Neural cell (in vitro differentiated cells): Measurements from ENCODE around the gene DPYD.

ENCODE experiments used
- EP300 ChIP-seq: fragments of 450-650 bp; conservative IDR thresholded peaks from 2 replicates; pipeline ENCODE4 v1.6.1; 2014; ENCODE audit warnings: antibody characterized with exemption, mild to moderate bottlenecking, moderate library complexity; ENCODE audit not compliant: poor library complexity, severe bottlenecking
- EZH2 ChIP-seq: fragments of 200-600, 300-800 bp; shearing (Covaris generic), sonication (generic); IDR thresholded peaks from 2 replicates; pipeline ENCODE4 v1.6.1; 2014; ENCODE audit warnings: antibody characterized with exemption, low read length, borderline replicate concordance, mild to moderate bottlenecking; ENCODE audit not compliant: insufficient read depth, poor library complexity, severe bottlenecking
- POLR2AphosphoS5 ChIP-seq: IDR thresholded peaks from 2 replicates; pipeline ENCODE4 v1.6.1; 2012
- RAD21 ChIP-seq: fragments of 450-650 bp; conservative IDR thresholded peaks from 2 replicates; pipeline ENCODE4 v1.6.1; 2014; ENCODE audit warnings: antibody characterized with exemption, mild to moderate bottlenecking, moderate library complexity
- SMC3 ChIP-seq: fragments of 450-650 bp; conservative IDR thresholded peaks from 2 replicates; pipeline ENCODE4 v1.6.1; 2014; ENCODE audit warnings: antibody characterized with exemption, mild to moderate bottlenecking, moderate library complexity; ENCODE audit not compliant: poor library complexity
- TAF1 ChIP-seq: IDR thresholded peaks from 2 replicates; pipeline ENCODE4 v1.6.1; 2012; ENCODE audit warnings: low read depth
- TF ChIP-seq, protein P1 (sequence below): IDR thresholded peaks from 2 replicates; pipeline ENCODE4 v1.6.1; 2012; ENCODE audit warnings: borderline replicate concordance
- TF ChIP-seq, protein P2 (sequence below): fragments of 450-650 bp; IDR thresholded peaks from 2 replicates; pipeline ENCODE4 v1.5.1; 2014; ENCODE audit warnings: antibody characterized with exemption, mild to moderate bottlenecking, moderate library complexity; ENCODE audit not compliant: poor library complexity, severe bottlenecking

GRCh38 chr1:97913506-97914139, 7.2 kb downstream of the DPYD start:
- TF ChIP-seq, protein P1, sequence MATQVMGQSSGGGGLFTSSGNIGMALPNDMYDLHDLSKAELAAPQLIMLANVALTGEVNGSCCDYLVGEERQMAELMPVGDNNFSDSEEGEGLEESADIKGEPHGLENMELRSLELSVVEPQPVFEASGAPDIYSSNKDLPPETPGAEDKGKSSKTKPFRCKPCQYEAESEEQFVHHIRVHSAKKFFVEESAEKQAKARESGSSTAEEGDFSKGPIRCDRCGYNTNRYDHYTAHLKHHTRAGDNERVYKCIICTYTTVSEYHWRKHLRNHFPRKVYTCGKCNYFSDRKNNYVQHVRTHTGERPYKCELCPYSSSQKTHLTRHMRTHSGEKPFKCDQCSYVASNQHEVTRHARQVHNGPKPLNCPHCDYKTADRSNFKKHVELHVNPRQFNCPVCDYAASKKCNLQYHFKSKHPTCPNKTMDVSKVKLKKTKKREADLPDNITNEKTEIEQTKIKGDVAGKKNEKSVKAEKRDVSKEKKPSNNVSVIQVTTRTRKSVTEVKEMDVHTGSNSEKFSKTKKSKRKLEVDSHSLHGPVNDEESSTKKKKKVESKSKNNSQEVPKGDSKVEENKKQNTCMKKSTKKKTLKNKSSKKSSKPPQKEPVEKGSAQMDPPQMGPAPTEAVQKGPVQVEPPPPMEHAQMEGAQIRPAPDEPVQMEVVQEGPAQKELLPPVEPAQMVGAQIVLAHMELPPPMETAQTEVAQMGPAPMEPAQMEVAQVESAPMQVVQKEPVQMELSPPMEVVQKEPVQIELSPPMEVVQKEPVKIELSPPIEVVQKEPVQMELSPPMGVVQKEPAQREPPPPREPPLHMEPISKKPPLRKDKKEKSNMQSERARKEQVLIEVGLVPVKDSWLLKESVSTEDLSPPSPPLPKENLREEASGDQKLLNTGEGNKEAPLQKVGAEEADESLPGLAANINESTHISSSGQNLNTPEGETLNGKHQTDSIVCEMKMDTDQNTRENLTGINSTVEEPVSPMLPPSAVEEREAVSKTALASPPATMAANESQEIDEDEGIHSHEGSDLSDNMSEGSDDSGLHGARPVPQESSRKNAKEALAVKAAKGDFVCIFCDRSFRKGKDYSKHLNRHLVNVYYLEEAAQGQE: no peak
- TF ChIP-seq, protein P2, sequence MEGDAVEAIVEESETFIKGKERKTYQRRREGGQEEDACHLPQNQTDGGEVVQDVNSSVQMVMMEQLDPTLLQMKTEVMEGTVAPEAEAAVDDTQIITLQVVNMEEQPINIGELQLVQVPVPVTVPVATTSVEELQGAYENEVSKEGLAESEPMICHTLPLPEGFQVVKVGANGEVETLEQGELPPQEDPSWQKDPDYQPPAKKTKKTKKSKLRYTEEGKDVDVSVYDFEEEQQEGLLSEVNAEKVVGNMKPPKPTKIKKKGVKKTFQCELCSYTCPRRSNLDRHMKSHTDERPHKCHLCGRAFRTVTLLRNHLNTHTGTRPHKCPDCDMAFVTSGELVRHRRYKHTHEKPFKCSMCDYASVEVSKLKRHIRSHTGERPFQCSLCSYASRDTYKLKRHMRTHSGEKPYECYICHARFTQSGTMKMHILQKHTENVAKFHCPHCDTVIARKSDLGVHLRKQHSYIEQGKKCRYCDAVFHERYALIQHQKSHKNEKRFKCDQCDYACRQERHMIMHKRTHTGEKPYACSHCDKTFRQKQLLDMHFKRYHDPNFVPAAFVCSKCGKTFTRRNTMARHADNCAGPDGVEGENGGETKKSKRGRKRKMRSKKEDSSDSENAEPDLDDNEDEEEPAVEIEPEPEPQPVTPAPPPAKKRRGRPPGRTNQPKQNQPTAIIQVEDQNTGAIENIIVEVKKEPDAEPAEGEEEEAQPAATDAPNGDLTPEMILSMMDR: no peak
- TF ChIP-seq EZH2: no peak
- TF ChIP-seq POLR2AphosphoS5: no peak
- TF ChIP-seq TAF1: no peak
- TF ChIP-seq EP300: no peak
- no peak for TF ChIP-seq SMC3
- TF ChIP-seq RAD21: no peak
